ENCODE results near the gene TBC1D3I. TPM values are rescaled to one million over a fixed set of nuclear protein-coding genes. Genes with fewer than 3 reads are reported as not detected.

The TBC1D3I gene
- total and polyA plus RNA-seq, 5 donors: 0.18 to 0.59 (median 0.38) TPM; not detected in 1

DNA sequence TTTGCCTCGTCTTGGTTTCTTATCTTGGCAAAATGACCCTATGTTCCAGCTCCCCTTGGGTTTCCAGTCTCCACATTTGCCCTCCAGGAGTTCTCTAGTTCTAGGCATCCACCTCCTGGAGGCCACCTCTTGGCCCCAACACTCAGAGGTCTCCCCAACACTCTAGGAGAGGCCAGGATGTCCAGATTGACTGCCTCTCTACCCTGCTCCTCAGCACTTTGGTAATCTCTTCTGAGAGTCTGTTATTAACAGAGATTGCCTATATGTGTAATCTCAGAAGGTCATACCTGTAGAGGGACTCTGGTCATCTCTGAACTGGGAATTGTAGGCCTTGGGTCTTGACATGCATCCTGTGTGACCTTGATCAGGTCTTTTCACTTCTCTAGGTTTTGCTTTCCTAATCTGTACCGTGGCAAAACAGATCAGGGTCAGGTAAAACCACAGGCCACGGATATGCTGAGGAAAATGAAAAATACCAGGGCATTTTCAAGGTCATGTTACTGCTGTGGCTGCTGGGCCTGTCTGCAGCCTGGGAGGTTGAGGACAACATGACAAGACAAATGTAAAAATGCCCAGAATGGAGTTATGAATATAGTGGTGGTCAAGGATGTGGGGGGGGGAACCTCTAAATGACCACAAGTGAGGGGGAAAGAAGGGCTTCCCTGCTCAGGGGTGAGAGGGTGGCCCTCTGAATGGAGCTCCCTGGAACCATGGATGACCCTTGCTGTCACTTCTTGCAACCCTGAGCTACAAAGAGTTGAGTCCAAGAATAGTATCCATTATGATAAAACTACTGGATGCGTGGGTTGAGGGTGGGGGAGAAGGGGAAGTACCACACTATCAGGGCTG lies 58.5 kb downstream of the TBC1D3I start:
- 80% methylated on average over 4 of the region's 4 CpGs for WGBS
- no peak for ATAC-seq
- intact Hi-C loops (cut with DNase I): no loop called here
- H3K27me3 ChIP-seq (ENCODE audit: control insufficient read depth, insufficient read depth): no peaks in the 10 kb centered on the region
- no peaks in the 10 kb centered on the region for H3K4me1 ChIP-seq (ENCODE audit: control insufficient read depth, insufficient read depth, low read length)
- DNase-seq: no peak
- no peak overlapping the region for H3K4me3 ChIP-seq (ENCODE audit: low read length)
- no peak overlapping the region for H3K27ac ChIP-seq (ENCODE audit: low read length)
- H3K9me3 ChIP-seq (ENCODE audit: control insufficient read depth, low read length): no peaks in the 10 kb centered on the region

DNA sequence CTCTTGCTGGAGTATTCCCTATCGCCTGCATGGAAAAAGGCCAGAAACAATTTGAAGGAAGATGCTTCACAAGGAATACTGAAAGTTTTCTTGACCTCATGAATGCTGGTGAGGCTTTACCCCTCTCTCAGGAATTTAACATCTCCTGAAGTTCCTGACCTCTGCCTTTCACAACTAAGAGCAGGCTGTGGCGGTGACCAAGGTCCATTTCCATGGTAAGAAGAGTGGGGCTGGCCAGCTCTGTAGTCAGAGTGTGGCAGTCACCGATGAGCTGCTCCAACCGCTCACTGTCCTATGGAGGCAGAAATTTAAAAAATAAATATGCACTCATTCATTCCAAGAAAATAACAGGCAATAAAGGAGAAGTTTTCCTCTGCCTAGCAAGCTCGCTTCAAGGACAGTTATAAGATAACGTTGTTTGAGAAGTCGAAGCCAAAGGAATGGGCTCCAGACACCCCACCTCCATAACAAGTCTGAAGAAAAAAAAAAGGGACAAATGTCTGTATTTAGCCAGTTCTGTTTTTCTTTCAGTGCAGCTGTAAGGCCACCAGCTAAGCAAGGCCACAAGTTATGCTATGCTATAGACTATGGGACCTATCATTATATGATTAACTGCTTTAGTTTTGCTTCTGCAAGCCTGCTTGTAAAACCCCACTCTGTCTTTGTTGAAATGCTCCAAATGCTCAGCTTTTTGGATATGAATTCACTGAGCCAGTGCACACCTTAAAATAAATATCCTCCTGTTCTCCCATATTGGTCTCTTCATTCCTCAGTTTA lies 59.5 kb downstream of the TBC1D3I start:
- Histone ChIP-seq H3K9me3 (ENCODE audit: control insufficient read depth, low read length) (no peaks in the 10 kb centered on the region), H3K4me3 (ENCODE audit: low read length) (no peak overlapping the region), H3K27ac (ENCODE audit: low read length) (no peak overlapping the region), H3K4me1 (ENCODE audit: control insufficient read depth, insufficient read depth, low read length) (no peaks in the 10 kb centered on the region), H3K27me3 (ENCODE audit: control insufficient read depth, insufficient read depth) (no peaks in the 10 kb centered on the region)
- WGBS: 75% methylated on average over 7 of the region's 7 CpGs
- DNase-seq (no peak), ATAC-seq (no peak)
- intact Hi-C loops (cut with DNase I): no loop called here

Other genes starting within 250 kb of the TBC1D3I start
- under 1 TPM in 3 of 4 donors, not detected in 1; 0.56 to 0.69 (median 0.61) TPM for gene CCL23, start 246.6 kb downstream of the TBC1D3I start, total RNA-seq
- 0.20 TPM for gene CCL23, start 246.6 kb downstream of the TBC1D3I start, polyA plus RNA-seq
- gene CCL18, start 200.3 kb downstream of the TBC1D3I start, total RNA-seq: 10 to 100 TPM in 1 of 4 donors, 1 to 10 TPM in 2, under 1 TPM in 1; 0.74 to 12.3 (median 1.5) TPM
- 0.20 TPM for gene CCL18, start 200.3 kb downstream of the TBC1D3I start, polyA plus RNA-seq
- 1 to 10 TPM in 3 of 4 donors, under 1 TPM in 1; 0.38 to 2.3 (median 1.3) TPM for gene CCL3, start 174.4 kb downstream of the TBC1D3I start, total RNA-seq
- 0.66 TPM for gene CCL3, start 174.4 kb downstream of the TBC1D3I start, polyA plus RNA-seq
- 1 to 10 TPM in 3 of 4 donors, under 1 TPM in 1; 0.42 to 1.7 (median 1.2) TPM for gene CCL4, start 160.7 kb downstream of the TBC1D3I start, total RNA-seq
- 0.95 TPM for gene CCL4, start 160.7 kb downstream of the TBC1D3I start, polyA plus RNA-seq
- 1 to 10 TPM; 3.1 to 4.6 (median 4.2) TPM for gene TBC1D3B, start 87.9 kb downstream of the TBC1D3I start, total RNA-seq
- 1.5 TPM for gene TBC1D3B, start 87.9 kb downstream of the TBC1D3I start, polyA plus RNA-seq
- gene CCL3L1, start 67.8 kb downstream of the TBC1D3I start, total RNA-seq: not detected
- gene CCL3L1, start 67.8 kb downstream of the TBC1D3I start, polyA plus RNA-seq: 0.14 TPM
- under 1 TPM in 1 of 4 donors, not detected in 3; 0.74 TPM for gene CCL4L2, start 53.5 kb downstream of the TBC1D3I start, total RNA-seq
- 0.34 TPM for gene CCL4L2, start 53.5 kb downstream of the TBC1D3I start, polyA plus RNA-seq
- gene TBC1D3G, start 59.3 kb upstream of the TBC1D3I start, total RNA-seq: not detected
- gene TBC1D3G, start 59.3 kb upstream of the TBC1D3I start, polyA plus RNA-seq: 2.7 TPM
- gene TBC1D3H, start 123.9 kb upstream of the TBC1D3I start, total RNA-seq: not detected
- not detected for gene TBC1D3H, start 123.9 kb upstream of the TBC1D3I start, polyA plus RNA-seq
- gene ZNHIT3, start 222.1 kb upstream of the TBC1D3I start, total RNA-seq: 10 to 100 TPM; 17.7 to 24.0 (median 23.6) TPM
- 32.3 TPM for gene ZNHIT3, start 222.1 kb upstream of the TBC1D3I start, polyA plus RNA-seq